Measurements from ENCODE around the gene TSHZ2. TPM values are rescaled to one million over a fixed set of nuclear protein-coding genes. Genes with fewer than 3 reads are reported as not detected.
A peak's percentile ranks its signal among the peaks of the same experiment; 100 is the strongest.

TSHZ2 gene
- total RNA-seq, 2 donors from 2014 or later: 3.3 to 6.2 TPM

DNA sequence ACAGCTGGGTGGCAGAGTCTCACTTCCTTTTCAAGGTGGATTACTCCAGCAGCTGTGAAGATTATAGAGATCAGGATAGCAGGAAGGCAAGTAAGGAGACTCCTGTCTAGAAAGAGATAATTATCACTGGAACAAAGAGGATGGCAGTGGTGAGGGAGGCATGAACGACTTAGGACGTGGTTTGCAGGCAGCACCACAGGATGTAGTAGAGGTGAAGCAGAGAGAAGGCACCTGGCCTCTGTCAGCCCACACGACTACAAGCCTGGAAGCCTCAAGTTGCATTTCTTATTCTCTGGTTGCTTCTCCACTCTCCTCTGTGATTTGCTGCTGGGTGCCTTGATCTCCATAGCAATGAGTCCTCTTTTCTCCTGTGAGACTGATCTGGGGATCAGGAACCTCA is 62.7 kb downstream of the TSHZ2 start:
- no peak for TF ChIP-seq CTCF (IDR thresholded peaks at IDR 0.05)
- Histone ChIP-seq H3K36me3 (no peaks in the 10 kb centered on the region), H3K27ac (no peak overlapping the region), H3K4me1 (no peaks in the 10 kb centered on the region), H3K27me3 (no peaks in the 10 kb centered on the region), H3K9me3 (no peaks in the 10 kb centered on the region), H3K4me3 (no peak overlapping the region)
- no peak for DNase-seq (ENCODE audit: low spot score)

GRCh38 chr20:53036992-53037391 is 64.8 kb downstream of the TSHZ2 start:
- H3K27ac ChIP-seq: no peak overlapping the region
- no peaks in the 10 kb centered on the region for H3K9me3 ChIP-seq
- no peaks in the 10 kb centered on the region for H3K4me1 ChIP-seq
- no peak overlapping the region for H3K4me3 ChIP-seq
- no peak for TF ChIP-seq CTCF (IDR thresholded peaks at IDR 0.05)
- DNase-seq (ENCODE audit: low spot score): no peak
- H3K27me3 ChIP-seq: no peaks in the 10 kb centered on the region
- H3K36me3 ChIP-seq: no peaks in the 10 kb centered on the region

DNA sequence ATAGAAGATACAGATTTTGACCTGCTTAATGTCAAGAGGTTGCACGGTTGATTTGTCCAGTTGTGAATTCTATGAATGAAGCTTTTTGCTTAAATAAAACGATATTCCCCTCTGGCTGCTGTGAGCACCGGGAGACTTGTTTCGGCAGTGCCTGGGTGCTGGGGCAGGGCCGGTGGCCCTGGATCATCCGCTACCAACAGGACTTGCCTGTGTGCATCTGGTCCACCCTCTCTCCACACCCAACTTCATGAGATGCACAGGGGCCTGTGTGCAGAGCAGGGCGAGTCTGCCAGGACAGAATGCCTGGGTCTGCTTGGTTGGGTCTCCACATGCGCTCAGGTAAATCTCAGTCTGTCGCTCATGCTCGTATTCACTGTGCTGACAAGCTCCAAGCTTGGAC is 65.5 kb downstream of the TSHZ2 start:
- H3K27ac ChIP-seq: no peak overlapping the region
- no peaks in the 10 kb centered on the region for H3K4me1 ChIP-seq
- H3K4me3 ChIP-seq: no peak overlapping the region
- no peaks in the 10 kb centered on the region for H3K9me3 ChIP-seq
- no peak for TF ChIP-seq CTCF (IDR thresholded peaks at IDR 0.05)
- no peak for DNase-seq (ENCODE audit: low spot score)
- H3K27me3 ChIP-seq: no peaks in the 10 kb centered on the region
- no peaks in the 10 kb centered on the region for H3K36me3 ChIP-seq

DNA sequence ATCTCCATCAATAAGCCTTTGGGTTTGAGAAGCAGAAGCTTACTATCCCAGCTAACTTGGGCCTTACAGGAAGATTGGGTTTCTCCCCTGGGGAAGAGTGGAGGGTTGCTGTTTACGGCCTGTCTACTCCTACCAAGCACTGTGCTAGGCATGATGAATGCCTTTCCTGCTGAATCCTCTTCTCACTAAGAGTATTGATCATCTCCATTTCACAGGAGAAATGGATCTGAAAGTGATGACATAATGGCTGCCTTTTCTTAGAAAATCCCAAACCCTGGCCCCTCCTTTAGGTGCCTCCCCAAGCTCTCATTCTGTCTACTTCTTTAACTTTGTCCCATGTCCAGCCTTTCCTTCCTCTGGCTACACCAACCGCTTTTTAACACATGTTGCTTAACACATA is 66.1 kb downstream of the TSHZ2 start:
- Histone ChIP-seq H3K9me3 (no peaks in the 10 kb centered on the region), H3K4me1 (no peaks in the 10 kb centered on the region), H3K27me3 (no peaks in the 10 kb centered on the region), H3K4me3 (no peak overlapping the region), H3K27ac (no peak overlapping the region), H3K36me3 (no peaks in the 10 kb centered on the region)
- no peak for DNase-seq (ENCODE audit: low spot score)
- TF ChIP-seq CTCF (IDR thresholded peaks at IDR 0.05): no peak

DNA sequence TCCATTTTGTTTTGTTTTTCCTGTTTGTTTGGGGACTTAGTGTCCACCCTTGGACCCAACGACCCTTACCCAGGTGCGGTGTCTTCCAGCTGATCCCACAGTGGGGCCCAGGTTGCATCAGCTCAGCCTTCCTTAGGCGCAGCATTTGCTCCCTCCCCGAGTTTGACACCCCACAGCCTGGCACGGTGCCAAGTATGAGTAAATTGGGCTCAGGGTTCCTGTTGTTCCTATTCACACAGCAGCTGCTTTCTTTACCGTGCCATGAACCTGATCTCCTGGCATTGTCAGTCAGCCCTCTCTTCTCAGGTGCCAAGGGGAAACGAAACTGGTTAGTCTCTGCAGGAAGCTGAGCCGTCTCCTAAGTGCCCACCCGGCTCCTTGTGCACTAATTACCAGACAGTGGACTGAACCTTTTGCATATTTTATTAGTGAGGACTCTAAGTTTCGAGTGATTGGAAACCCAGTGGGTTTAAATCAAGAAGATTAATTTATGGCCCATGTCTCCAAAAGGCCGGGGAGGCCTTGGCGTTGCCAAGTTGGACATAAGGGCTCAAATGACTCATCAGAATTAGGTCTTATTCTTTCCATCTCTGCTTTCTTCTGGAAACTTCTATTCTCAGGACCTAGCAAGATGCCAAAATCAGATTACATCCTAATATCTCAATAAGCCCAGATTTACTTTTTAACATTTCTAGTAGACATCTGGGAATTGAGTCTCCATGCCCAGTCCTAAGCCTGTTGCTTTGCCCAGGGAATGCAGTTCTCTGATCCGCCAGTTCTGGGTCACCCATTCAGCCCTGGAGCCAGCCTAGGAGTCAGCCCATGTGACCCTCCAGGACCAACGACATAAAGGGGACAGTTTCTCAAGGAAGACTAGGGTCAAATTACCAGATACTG is 68.8 kb downstream of the TSHZ2 start:
- Histone ChIP-seq H3K4me3 (peak overlapping the region in 1 of 2 donors; percentile 3), H3K9me3 (no peaks in the 10 kb centered on the region), H3K27me3 (no peaks in the 10 kb centered on the region), H3K4me1 (no peaks in the 10 kb centered on the region), H3K27ac (peak overlapping the region; percentile 26 to 34), H3K36me3 (no peaks in the 10 kb centered on the region)
- TF ChIP-seq CTCF (IDR thresholded peaks at IDR 0.05): no peak
- DNase-seq (ENCODE audit: low spot score): no peak
